Hepatocyte (in vitro differentiated cells): ENCODE results near the gene REN. TPM values are rescaled to one million over a fixed set of nuclear protein-coding genes. Genes with fewer than 3 reads are reported as not detected.

ENCODE experiments used
- DNase-seq: peaks from one replicate; pipeline ENCODE4 v3.0.0-alpha.2; 2016; ENCODE audit warnings: low spot score
- H2AFZ ChIP-seq: fragments of 200-600 bp; sonication (generic); 2 replicates; pipeline ENCODE4 v1.6.0; 2016; ENCODE audit warnings: antibody characterized with exemption, mild to moderate bottlenecking
- H3K27ac ChIP-seq: fragments of 200-600 bp; sonication (generic); 2 replicates; pipeline ENCODE4 v1.5.1; 2016; ENCODE audit warnings: mild to moderate bottlenecking
- H3K27me3 ChIP-seq: fragments of 200-600 bp; sonication (generic); 2 replicates; pipeline ENCODE4 v1.6.1; 2016
- H3K36me3 ChIP-seq: fragments of 200-600 bp; sonication (generic); replicated peaks from 2 replicates; pipeline ENCODE4 v1.5.1; 2016; ENCODE audit warnings: low read depth; ENCODE audit not compliant: insufficient read depth
- H3K4me1 ChIP-seq: fragments of 200-600 bp; sonication (generic); 2 replicates; pipeline ENCODE4 v1.5.1; 2016; ENCODE audit warnings: mild to moderate bottlenecking, moderate library complexity; ENCODE audit not compliant: insufficient read depth
- H3K4me2 ChIP-seq: fragments of 200-600 bp; sonication (generic); 2 replicates; pipeline ENCODE4 v1.6.0; 2016
- H3K4me3 ChIP-seq: fragments of 200-600 bp; sonication (generic); 2 replicates; pipeline ENCODE4 v1.5.1; 2016; ENCODE audit warnings: mild to moderate bottlenecking
- H3K79me2 ChIP-seq: fragments of 200-600 bp; sonication (generic); 2 replicates; pipeline ENCODE4 v1.6.0; 2017; ENCODE audit warnings: mild to moderate bottlenecking
- H3K9me2 ChIP-seq: fragments of 200-600 bp; sonication (generic); replicated peaks from 2 replicates; pipeline ENCODE4 v1.6.0; 2017; ENCODE audit warnings: mild to moderate bottlenecking; ENCODE audit not compliant: insufficient read depth
- H3K9me3 ChIP-seq: fragments of 200-600 bp; sonication (generic); 2 replicates; pipeline ENCODE4 v1.5.1; 2016; ENCODE audit warnings: low read depth, mild to moderate bottlenecking
- H4K20me1 ChIP-seq: fragments of 200-600 bp; sonication (generic); 2 replicates; pipeline ENCODE4 v1.6.0; 2016; ENCODE audit warnings: mild to moderate bottlenecking; ENCODE audit not compliant: insufficient read depth, poor library complexity, severe bottlenecking
- CTCF ChIP-seq: fragments of 200-600 bp; sonication (generic); IDR thresholded peaks from 2 replicates; pipeline ENCODE4 v1.5.1; 2016; ENCODE audit warnings: antibody characterized with exemption, mild to moderate bottlenecking; ENCODE audit not compliant: poor library complexity
- EZH2 ChIP-seq: fragments of 200-600 bp; sonication (generic); IDR thresholded peaks from 2 replicates; pipeline ENCODE4 v1.6.1; 2016; ENCODE audit warnings: antibody characterized with exemption, mild to moderate bottlenecking, borderline replicate concordance
- EZH2phosphoT487 ChIP-seq: fragments of 200-600 bp; sonication (generic); IDR thresholded peaks from one replicate; pipeline ENCODE4 v1.6.1; 2018; ENCODE audit warnings: antibody characterized with exemption, mild to moderate bottlenecking, low read depth, moderate library complexity; ENCODE audit not compliant: unreplicated experiment, severe bottlenecking
- WGBS: methylation state at CpG from one replicate; pipeline ENCODE4 v1.1.6; 2016; ENCODE audit warnings: low lambda C conversion rate; ENCODE audit errors: missing lambda C conversion rate; 5-methylcytosine and 5-hydroxymethylcytosine counted together
- polyA plus RNA-seq: library from polyadenylated mRNA; unstranded; fragments of >200 nt; fragmentation: Nextera tagmentation; extraction: Ambion mirVana; gene quantifications from 2 replicates; pipeline ENCODE4 v1.2.1, GENCODE V29; 2016
- total RNA-seq: library from RNA; depleted of rRNA; stranded (reverse); fragments of >200 nt; gene quantifications from 2 replicates; pipeline ENCODE4 v1.2.3, GENCODE V29; 2014

The REN gene
- total and polyA plus RNA-seq, 2 experiments from 2014 or later = 15.4 to 18.4 TPM

- TF ChIP-seq CTCF (no peak), EZH2 (no peak), EZH2phosphoT487 (no peak)
- Histone ChIP-seq H2AFZ (no peak overlapping the region), H3K9me2 (no peaks in the 10 kb centered on the region)
These were observed 11.0 kb upstream of the REN start for GRCh38 chr1:204177133-204177532.

GRCh38 chr1:204176049-204176448, 9.9 kb upstream of the REN start:
- Histone ChIP-seq H3K4me1 (peaks cover 3% of the 10 kb centered on the region), H3K27ac (no peak overlapping the region), H3K4me2 (no peak overlapping the region), H3K9me3 (no peaks in the 10 kb centered on the region), H3K9me2 (no peaks in the 10 kb centered on the region), H3K27me3 (peaks cover 4% of the 10 kb centered on the region), H2AFZ (no peak overlapping the region), H3K4me3 (no peak overlapping the region), H4K20me1 (no peaks in the 10 kb centered on the region), H3K36me3 (no peaks in the 10 kb centered on the region), H3K79me2 (no peaks in the 10 kb centered on the region)
- no peak for TF ChIP-seq EZH2phosphoT487
- DNase-seq = no peak
- WGBS = 87% methylated on average over 5 of the region's 5 CpGs

More at GRCh38 chr1:204177133-204177532, 11.0 kb upstream of the REN start:
- Histone ChIP-seq H3K27ac (no peak overlapping the region), H3K4me3 (no peak overlapping the region), H3K9me3 (no peaks in the 10 kb centered on the region), H3K4me1 (no peaks in the 10 kb centered on the region), H3K4me2 (no peak overlapping the region), H3K79me2 (no peaks in the 10 kb centered on the region), H3K36me3 (no peaks in the 10 kb centered on the region), H4K20me1 (no peaks in the 10 kb centered on the region), H3K27me3 (peaks cover 4% of the 10 kb centered on the region)
- 72% methylated on average over 4 of the region's 4 CpGs for WGBS
- DNase-seq = no peak

- Histone ChIP-seq H3K27me3 (peaks cover 4% of the 10 kb centered on the region), H3K27ac (no peak overlapping the region), H2AFZ (no peak overlapping the region), H3K9me3 (no peaks in the 10 kb centered on the region), H4K20me1 (no peaks in the 10 kb centered on the region), H3K79me2 (no peaks in the 10 kb centered on the region), H3K9me2 (no peaks in the 10 kb centered on the region), H3K4me2 (no peak overlapping the region), H3K4me3 (no peak overlapping the region), H3K4me1 (peaks cover 3% of the 10 kb centered on the region), H3K36me3 (no peaks in the 10 kb centered on the region)
- TF ChIP-seq EZH2phosphoT487 (no peak), CTCF (no peak), EZH2 (no peak)
- WGBS = 71% methylated on average over 3 of the region's 3 CpGs
- no peak for DNase-seq
These were observed 8.8 kb upstream of the REN start for GRCh38 chr1:204174958-204175357.

- no peak overlapping the region for H3K4me2 ChIP-seq
- peaks cover 4% of the 10 kb centered on the region for H3K27me3 ChIP-seq
- H3K4me1 ChIP-seq = peaks cover 3% of the 10 kb centered on the region
- no peak overlapping the region for H2AFZ ChIP-seq
- H4K20me1 ChIP-seq = no peaks in the 10 kb centered on the region
- no peak overlapping the region for H3K4me3 ChIP-seq
- H3K27ac ChIP-seq = no peak overlapping the region
- H3K9me3 ChIP-seq = no peaks in the 10 kb centered on the region
- no peak for DNase-seq
- no peaks in the 10 kb centered on the region for H3K36me3 ChIP-seq
- H3K9me2 ChIP-seq = no peaks in the 10 kb centered on the region
- no peak for TF ChIP-seq EZH2phosphoT487
- no peak for TF ChIP-seq EZH2
- TF ChIP-seq CTCF = no peak
- WGBS = 65% methylated on average over 2 of the region's 2 CpGs
- H3K79me2 ChIP-seq = no peaks in the 10 kb centered on the region
These were observed 6.4 kb upstream of the REN start for GRCh38 chr1:204172404-204173029.
